ENCODE data around the gene PCDH7. TPM values are rescaled to one million over a fixed set of nuclear protein-coding genes. Genes with fewer than 3 reads are reported as not detected.

Gene PCDH7
- total and polyA plus RNA-seq, 2 donors from 2014 or later: 1.4 to 10.2 TPM

DNA sequence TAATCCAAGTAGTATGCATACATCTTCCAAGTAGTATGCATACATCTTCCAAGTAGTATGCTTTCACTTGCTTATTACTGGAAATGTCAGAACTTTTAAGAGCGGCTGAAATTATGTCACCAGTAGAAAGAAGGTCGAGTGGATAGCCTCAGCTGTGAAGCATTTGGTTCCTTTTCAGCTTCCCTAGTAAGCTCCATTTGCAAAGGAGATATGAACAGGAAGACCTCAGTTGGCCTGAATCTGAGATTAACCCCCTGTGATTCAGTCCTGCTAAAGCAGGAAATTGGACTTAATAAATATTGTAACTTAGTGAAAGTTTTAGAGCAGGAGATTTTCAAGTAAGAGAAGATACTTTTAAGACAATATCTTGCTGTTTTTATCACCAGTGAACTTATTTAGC is 48.1 kb downstream of the PCDH7 start:
- DNase-seq: peak in 1 of 5 donors; percentile 42
- H3K27ac ChIP-seq (ENCODE audit: low read depth in 2 of 2, low read length in 2 of 2): no peak overlapping the region
- H3K9ac ChIP-seq (ENCODE audit: low read length in 3 of 3): no peak overlapping the region
- H3K9me3 ChIP-seq (ENCODE audit: control insufficient read depth in 2 of 3, insufficient read depth in 1 of 3, low read length in 3 of 3): no peaks in the 10 kb centered on the region
- TF ChIP-seq, protein P1, sequence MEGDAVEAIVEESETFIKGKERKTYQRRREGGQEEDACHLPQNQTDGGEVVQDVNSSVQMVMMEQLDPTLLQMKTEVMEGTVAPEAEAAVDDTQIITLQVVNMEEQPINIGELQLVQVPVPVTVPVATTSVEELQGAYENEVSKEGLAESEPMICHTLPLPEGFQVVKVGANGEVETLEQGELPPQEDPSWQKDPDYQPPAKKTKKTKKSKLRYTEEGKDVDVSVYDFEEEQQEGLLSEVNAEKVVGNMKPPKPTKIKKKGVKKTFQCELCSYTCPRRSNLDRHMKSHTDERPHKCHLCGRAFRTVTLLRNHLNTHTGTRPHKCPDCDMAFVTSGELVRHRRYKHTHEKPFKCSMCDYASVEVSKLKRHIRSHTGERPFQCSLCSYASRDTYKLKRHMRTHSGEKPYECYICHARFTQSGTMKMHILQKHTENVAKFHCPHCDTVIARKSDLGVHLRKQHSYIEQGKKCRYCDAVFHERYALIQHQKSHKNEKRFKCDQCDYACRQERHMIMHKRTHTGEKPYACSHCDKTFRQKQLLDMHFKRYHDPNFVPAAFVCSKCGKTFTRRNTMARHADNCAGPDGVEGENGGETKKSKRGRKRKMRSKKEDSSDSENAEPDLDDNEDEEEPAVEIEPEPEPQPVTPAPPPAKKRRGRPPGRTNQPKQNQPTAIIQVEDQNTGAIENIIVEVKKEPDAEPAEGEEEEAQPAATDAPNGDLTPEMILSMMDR (IDR thresholded peaks at IDR 0.05; ENCODE audit: borderline replicate concordance, extremely low read depth, insufficient read depth): no peak
- H3K27me3 ChIP-seq (ENCODE audit: control insufficient read depth, insufficient read depth, low read length): no peaks in the 10 kb centered on the region
- no peak overlapping the region for H3K4me3 ChIP-seq (ENCODE audit: low read length in 3 of 3)
- peaks cover 0 to 6% (median 0%) of the 10 kb centered on the region in 3 donors for H3K4me1 ChIP-seq (ENCODE audit: control insufficient read depth in 2 of 3, insufficient read depth in 2 of 3, low read depth in 1 of 3, low read length in 3 of 3)
- no peak for FAIRE-seq
- intact Hi-C loops (cut with DNase I): no loop called here
- H3K36me3 ChIP-seq (ENCODE audit: control insufficient read depth in 2 of 3, insufficient read depth in 3 of 3, low read length in 3 of 3): no peaks in the 10 kb centered on the region

DNA sequence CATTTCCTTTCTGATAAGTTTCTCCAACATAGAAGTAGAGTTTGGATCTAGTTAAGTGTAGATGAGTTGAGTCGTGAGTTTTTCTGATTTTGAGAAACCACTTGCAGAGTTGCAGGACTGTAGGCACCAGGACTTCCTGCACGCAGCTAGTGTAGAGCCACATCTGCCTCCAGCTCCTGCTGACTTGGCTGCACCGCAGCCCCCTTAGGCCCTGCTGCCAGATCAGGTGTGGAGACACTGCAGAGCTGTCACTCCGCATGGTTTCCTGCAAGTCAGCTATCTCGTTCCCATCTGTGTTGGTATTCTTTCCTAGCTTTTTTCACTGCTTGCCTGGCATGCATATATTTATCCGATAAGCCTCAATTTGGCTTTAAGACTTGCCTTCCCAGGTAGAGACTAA is 48.9 kb downstream of the PCDH7 start:
- FAIRE-seq: no peak
- no peaks in the 10 kb centered on the region for H3K36me3 ChIP-seq (ENCODE audit: control insufficient read depth in 2 of 3, insufficient read depth in 3 of 3, low read length in 3 of 3)
- H3K4me3 ChIP-seq (ENCODE audit: low read length in 3 of 3): no peak overlapping the region
- H3K9me3 ChIP-seq (ENCODE audit: control insufficient read depth in 2 of 3, insufficient read depth in 1 of 3, low read length in 3 of 3): no peaks in the 10 kb centered on the region
- H3K27ac ChIP-seq (ENCODE audit: low read depth in 2 of 2, low read length in 2 of 2): no peak overlapping the region
- no peaks in the 10 kb centered on the region for H3K27me3 ChIP-seq (ENCODE audit: control insufficient read depth, insufficient read depth, low read length)
- peaks cover 0 to 6% (median 0%) of the 10 kb centered on the region in 3 donors for H3K4me1 ChIP-seq (ENCODE audit: control insufficient read depth in 2 of 3, insufficient read depth in 2 of 3, low read depth in 1 of 3, low read length in 3 of 3)
- H3K9ac ChIP-seq (ENCODE audit: low read length in 3 of 3): no peak overlapping the region
- TF ChIP-seq, protein P1 (IDR thresholded peaks at IDR 0.05; ENCODE audit: borderline replicate concordance, extremely low read depth, insufficient read depth): no peak
- intact Hi-C loops (cut with DNase I): no loop called here
- DNase-seq: peak in 1 of 5 donors; percentile 7

DNA sequence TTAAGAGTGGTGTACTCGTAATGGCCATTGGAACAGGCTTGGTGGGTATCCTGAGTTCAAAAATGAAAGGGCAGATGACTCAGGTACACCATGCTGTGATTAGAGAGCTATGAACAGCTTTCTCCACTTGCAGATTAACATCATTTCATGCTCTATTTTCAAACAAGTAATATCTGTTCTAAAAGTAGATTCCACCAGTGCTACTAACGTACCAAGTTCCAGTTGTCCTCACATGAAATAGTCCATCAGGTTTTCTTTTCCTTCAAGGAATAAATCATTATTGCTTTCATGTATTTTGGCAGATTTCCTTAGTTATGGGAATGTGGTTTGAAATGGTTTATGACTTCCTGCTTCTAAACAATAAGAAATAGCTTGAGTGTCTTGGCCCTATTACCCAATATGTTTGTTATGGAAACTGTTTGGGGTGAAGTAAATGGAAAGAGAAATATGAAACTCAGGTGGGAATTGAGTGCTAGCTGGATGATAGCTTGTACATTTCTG is 49.9 kb downstream of the PCDH7 start:
- H3K27ac ChIP-seq (ENCODE audit: low read depth in 2 of 2, low read length in 2 of 2): no peak overlapping the region
- H3K9me3 ChIP-seq (ENCODE audit: control insufficient read depth in 2 of 3, insufficient read depth in 1 of 3, low read length in 3 of 3): no peaks in the 10 kb centered on the region
- TF ChIP-seq, protein P1 (IDR thresholded peaks at IDR 0.05; ENCODE audit: borderline replicate concordance, extremely low read depth, insufficient read depth): no peak
- H3K4me1 ChIP-seq (ENCODE audit: control insufficient read depth in 2 of 3, insufficient read depth in 2 of 3, low read depth in 1 of 3, low read length in 3 of 3): peaks cover 0 to 6% (median 0%) of the 10 kb centered on the region in 3 donors
- H3K36me3 ChIP-seq (ENCODE audit: control insufficient read depth in 2 of 3, insufficient read depth in 3 of 3, low read length in 3 of 3): no peaks in the 10 kb centered on the region
- H3K4me3 ChIP-seq (ENCODE audit: low read length in 3 of 3): no peak overlapping the region
- no peak overlapping the region for H3K9ac ChIP-seq (ENCODE audit: low read length in 3 of 3)
- intact Hi-C loops (cut with DNase I): no loop called here
- peak in 2 of 5 donors; percentile 67 to 71 for DNase-seq
- FAIRE-seq: no peak
- H3K27me3 ChIP-seq (ENCODE audit: control insufficient read depth, insufficient read depth, low read length): no peaks in the 10 kb centered on the region

DNA sequence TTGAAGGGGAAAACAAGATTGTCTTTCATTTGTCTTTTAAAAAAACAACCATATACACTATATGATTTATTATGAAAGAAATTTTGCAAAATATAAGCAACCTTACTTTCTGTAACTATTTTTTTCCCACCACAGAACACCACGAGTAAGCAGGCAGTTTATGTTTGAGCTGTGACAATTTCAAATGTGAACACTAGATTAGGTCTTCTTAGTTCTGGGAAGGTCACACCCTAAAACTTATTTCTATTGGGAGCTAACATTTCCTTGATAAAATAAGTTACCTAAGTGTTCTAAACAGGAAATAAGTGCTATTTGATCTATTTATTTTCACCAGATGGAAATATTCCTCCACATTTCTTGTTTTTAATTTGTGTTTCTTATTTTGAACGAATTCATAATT is 50.6 kb downstream of the PCDH7 start:
- Histone ChIP-seq H3K9ac (ENCODE audit: low read length in 3 of 3) (no peak overlapping the region), H3K27me3 (ENCODE audit: control insufficient read depth, insufficient read depth, low read length) (no peaks in the 10 kb centered on the region), H3K9me3 (ENCODE audit: control insufficient read depth in 2 of 3, insufficient read depth in 1 of 3, low read length in 3 of 3) (no peaks in the 10 kb centered on the region), H3K36me3 (ENCODE audit: control insufficient read depth in 2 of 3, insufficient read depth in 3 of 3, low read length in 3 of 3) (no peaks in the 10 kb centered on the region), H3K27ac (ENCODE audit: low read depth in 2 of 2, low read length in 2 of 2) (no peak overlapping the region), H3K4me1 (ENCODE audit: control insufficient read depth in 2 of 3, insufficient read depth in 2 of 3, low read depth in 1 of 3, low read length in 3 of 3) (peaks cover 0 to 6% (median 0%) of the 10 kb centered on the region in 3 donors), H3K4me3 (ENCODE audit: low read length in 3 of 3) (no peak overlapping the region)
- no peak for FAIRE-seq
- TF ChIP-seq, protein P1 (IDR thresholded peaks at IDR 0.05; ENCODE audit: borderline replicate concordance, extremely low read depth, insufficient read depth): no peak
- no peak for DNase-seq
- intact Hi-C loops (cut with DNase I): no loop called here

Data from kidney (tissue), 14 donors.